NCI-H2227 treated with DMSO at 0.1 percent for 48 hours (cell line): ENCODE data around the gene CPSF7.
A peak's percentile ranks its signal among the peaks of the same experiment; 100 is the strongest.
"Not testable (repeated sequence)": the region's sequence is repeated elsewhere in the genome, so short reads cannot be mapped to it uniquely, and the experiment has no call there.

ENCODE experiments used
- DNase-seq: peaks from one replicate; lab custom pipeline; 2025; lab: John Stamatoyannopoulos, UW

Gene CPSF7

DNA sequence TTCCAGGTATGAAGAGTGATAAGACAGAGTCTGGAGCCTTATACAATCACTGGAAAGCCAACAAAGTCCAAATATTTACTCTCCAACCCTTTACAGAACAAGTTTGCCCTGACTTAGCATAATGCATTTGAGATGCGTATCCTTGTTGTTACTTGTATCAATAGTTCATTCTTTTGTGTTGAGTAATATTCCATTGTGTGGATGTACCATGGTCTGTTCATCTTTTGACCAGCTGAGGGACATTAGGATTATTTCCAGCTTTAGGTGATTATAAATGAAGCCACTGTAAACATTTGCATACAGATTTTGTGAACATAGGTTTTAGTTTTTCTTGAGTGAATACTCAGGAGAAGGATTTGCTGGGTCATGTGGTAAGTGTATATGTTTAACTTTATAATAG lies 9.8 kb upstream of the CPSF7 start:
- DNase-seq = no peak

- DNase-seq = no peak
Observed at GRCh38 chr11:61437496-61437895, 7.7 kb upstream of the CPSF7 start.

DNA sequence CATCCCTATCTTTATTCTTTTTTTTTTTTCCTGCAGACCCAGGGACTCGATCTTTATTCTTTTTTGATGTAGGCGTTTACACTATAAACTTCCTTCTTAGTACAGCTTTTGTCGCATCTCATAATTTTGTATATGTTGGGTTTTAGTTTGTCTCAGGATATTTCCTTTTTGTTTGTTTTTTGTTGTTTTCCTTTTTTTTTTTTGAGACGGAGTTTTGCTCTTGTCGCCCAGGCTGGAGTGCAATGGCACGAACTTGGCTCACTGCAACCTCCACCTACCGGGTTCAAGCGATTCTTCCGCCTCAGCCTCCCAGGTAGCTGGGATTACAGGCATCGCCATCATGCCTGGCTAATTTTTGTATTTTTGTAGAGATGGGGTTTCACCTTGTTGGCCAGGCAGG lies 1.1 kb upstream of the CPSF7 start:
- DNase-seq = not testable (repeated sequence)

DNA sequence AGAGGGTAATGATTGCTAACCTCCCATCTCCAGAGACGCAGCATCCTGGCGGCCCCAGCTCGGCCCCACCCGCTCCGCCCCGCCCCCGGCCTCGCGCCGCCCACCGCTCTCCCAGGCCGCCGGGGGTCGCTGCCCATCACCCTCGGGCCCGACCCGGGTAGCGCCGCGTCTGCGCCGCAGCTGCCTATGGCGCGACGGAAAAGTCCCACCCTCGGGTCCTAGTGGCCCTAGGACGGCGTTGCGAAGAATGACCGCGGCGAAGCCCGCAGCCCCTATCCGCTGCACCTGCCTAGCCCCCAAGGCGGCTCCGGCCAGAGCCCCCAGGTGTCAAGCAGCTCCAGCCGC lies 457 bp downstream of the CPSF7 start:
- DNase-seq = peak; percentile 44

DNA sequence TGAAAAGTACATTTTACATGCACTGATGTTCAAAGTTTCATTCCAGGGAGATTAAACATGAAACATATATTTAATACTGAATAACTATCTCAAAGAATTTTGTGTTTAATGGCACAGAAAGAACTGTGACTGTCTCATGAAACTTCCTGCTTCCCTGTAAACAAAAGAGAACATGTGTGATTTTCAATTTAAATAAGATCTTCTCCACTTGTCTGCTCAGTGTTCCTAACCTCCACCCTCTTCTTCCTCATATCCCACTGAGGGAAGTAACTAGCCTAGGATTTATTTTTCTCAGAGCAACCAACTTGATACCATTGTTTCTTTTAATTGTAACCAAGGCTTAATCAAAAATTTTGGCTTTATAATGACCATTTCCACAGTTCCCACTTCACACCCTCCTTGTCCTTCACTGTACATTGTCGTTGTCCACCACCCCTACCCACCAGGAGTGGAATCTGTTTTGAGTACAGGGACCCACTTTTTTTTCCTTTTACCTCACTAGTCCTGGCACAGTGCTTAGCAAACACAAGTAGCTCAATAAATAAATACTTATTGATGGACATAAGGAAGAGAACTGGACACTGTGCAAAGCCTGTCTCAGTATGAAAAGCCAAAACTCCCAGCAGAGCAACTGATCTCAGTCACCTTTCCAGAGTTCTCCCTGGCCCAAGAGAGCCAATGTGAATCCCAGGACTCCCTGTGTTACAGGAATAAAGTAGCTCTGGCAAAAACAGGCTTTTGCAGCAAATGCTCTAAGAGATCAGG lies 4.2 kb downstream of the CPSF7 start:
- DNase-seq = no peak

DNA sequence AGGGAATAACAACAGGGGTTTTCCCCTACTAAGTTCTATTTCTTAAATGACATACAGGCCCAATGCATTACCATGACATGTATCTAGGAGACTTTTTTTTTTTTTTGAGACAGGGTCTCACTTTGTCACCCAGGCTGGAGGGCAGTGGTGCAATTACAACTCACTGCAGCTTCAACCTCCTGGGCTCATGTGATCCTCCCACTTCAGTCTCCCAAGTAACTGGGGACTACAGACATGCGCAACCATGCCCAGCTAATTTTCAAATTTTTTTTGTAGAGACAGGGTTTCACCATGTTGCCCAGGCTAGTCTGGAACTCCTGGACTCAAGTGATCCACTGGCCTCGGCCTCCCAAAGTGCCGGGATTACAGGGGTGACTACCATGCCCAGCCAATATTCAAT lies 7.5 kb downstream of the CPSF7 start:
- DNase-seq = no peak

DNA sequence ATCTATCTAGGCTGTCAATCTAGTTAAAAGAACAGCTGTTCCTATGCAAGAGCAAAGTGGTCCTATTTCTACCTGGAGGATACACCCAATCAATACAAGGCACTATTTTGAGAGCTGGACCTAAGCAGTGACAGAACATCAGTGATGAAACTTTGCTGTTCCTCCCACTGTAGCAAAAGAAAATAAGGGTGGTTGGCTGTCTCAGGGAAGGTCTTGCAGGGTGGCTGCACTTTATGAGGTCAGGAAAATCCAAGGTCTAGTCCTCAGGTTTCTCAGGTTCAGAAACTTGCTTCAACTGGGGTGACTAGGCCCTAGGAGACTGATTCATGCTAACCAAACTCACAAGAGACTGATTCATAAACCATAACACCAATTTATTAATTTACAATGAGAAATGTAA lies 11.6 kb downstream of the CPSF7 start:
- DNase-seq = no peak

DNA sequence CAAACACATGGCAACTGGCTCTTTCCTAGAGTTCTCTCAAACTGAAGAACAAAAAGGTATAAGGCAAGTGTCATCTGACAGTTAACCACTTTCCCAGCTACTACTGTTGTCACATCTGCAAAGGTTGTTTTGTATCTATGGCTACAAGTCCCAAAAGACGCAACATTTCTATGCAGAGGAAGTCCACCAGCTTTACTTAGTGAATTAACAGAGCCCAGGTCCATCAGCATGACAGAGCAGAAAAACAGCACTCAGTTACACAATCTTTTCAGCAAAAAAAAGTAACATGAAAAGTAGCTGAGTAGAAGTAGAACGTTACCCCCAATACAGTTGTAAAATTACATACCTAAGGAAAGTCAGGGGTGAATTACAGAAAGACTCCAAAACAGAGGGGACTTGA lies 12.1 kb downstream of the CPSF7 start:
- no peak for DNase-seq

- DNase-seq = no peak
Observed at GRCh38 chr11:61416941-61417340, 12.8 kb downstream of the CPSF7 start.

DNA sequence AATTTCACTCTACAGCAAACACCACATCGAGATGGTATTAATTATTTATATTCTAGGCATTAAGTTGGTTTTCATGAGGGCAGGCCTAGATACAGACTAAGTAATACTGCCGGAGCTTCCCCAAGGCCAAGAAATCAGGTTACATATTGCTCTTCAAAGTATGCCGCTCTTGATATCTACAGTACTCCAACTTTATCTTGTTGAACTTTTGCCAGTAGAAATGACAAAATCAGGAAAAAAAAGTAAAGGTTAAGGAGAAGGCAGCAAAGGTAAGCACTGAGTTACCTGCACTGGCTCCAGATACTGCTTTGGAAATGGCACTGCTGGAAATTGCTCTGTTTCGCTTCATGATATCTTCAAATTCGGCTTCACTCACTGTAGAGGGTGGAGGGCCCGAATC lies 14.4 kb downstream of the CPSF7 start:
- no peak for DNase-seq

DNA sequence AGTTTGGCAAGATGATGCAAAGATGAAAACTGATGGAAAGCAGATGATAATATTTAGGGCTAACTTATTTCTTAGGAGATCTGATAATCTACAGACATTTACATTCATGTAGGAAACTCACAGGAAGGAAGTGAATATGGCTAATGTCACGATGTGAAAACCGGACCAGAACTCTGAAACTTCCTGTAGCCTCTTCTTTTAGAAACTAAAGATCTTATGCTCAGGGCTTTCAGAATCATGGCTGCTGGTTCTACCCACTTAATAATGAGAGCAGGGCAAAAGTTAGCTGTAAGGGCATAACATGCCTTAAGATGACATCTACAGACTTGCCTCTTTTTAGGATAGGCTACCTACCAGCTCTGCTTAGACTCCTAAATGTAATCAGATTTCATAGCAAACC lies 15.2 kb downstream of the CPSF7 start:
- DNase-seq = no peak

DNA sequence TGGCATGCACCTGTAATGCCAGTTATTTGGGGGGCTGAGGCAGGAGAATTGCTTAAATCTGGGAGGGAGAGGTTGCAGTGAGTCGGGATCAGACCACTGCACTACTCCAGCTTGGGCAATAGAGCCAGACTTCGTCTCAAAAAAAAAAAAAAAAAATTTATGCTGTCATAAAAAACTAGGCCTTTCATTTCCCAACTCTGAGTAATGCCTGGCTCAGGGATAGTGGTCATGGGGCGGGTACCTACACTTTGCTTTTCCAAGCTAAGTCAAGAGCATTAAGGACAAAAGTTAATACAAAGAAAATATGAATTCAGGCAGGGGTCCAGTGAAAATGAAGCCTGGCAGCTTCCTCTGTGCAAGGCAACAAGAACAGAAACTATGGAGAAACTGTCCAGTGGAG lies 16.3 kb downstream of the CPSF7 start:
- DNase-seq = no peak

DNA sequence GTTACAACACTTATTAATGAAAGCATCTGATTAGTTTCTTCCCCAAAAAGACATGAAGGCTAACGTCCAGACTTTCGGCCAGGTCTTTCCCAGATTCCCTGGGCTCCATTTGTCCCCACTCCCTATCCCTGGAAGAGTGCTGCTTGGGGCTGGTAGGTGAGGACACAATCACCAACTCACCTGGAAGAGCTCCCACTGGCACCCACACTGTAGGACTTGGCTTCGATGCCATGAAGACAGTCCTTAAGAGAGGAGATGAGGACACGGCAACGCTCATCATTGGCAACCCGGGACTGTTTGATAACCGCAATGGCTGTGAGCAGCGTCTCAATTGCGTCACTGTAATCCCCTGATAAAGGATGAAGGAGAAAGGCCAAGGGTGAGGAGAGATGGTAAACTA lies 18.2 kb downstream of the CPSF7 start:
- no peak for DNase-seq

- no peak for DNase-seq
Observed at GRCh38 chr11:61406991-61407728, 22.6 kb downstream of the CPSF7 start.

GRCh38 chr11:61406067-61406466 lies 23.7 kb downstream of the CPSF7 start:
- DNase-seq = no peak

GRCh38 chr11:61404641-61405040 lies 25.1 kb downstream of the CPSF7 start:
- no peak for DNase-seq

- DNase-seq = no peak
Observed at GRCh38 chr11:61404103-61404502, 25.7 kb downstream of the CPSF7 start.

GRCh38 chr11:61403658-61404057 lies 26.1 kb downstream of the CPSF7 start:
- no peak for DNase-seq

DNA sequence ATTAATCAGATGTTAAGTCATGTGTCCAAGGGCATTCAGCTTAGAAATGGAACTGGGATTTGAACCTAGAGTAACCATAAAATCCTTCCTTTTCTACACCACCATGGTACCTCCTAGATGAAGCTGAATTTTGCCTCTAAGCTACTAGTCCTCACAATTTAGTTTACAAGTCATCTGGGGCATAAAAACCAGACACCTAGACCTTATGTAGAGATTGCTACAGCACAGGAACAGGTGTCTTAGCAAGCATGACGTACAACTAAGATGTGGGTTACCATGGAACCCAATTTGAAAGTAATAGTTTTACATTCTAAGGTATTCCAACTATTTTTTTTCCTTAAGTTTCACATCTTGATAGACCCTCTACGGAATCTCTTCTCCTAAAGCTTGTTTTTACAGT lies 28.2 kb downstream of the CPSF7 start:
- no peak for DNase-seq

DNA sequence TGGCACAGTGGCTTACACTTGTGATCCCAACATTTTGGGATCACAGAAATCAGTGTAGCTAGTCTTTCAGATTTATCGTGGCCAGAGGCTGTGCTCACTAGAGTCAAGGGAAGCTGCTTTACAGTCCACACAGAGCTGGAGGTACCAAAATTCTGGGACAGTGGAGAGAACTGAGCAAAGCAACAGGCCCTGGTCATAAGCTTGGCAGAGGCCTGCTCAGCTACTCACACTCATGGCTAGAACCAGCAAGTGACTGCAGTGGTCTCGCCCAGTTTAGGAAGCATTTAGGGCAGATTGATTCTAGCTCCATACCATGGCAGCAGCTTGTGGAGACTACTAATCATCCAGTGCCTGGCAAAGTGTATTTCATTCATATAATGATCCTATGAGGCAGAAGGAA lies 28.6 kb downstream of the CPSF7 start:
- DNase-seq = no peak

DNA sequence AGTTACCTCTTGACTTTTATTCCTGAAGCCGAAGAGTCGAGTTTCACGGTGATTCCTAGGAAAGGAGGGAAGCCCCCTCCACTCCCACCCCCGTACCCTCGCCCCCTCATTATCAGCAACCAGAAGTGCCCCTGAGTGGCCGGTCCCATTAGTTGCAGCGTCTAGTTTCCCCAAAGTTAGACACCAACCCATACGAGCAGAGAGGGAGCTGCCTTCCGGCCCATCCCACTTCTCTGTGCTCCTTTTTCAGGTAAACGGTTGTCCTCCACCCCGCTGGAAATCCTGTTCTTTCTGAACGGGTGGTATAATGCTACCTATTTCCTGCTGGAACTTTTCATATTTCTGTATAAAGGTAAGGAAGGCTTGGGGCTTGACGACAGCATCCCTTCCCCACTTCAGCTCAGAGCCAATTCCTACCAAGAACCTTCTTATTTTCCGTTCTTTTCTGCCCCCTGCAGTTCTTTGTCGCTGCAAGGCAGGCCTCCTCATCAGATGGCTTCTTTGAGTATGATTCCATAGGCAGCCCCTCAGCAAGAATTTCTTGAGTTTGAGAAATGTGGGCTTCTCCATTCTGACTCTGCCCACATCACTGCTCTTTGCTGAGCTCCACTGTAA lies 36.7 kb downstream of the CPSF7 start:
- peak; percentile 39 for DNase-seq

DNA sequence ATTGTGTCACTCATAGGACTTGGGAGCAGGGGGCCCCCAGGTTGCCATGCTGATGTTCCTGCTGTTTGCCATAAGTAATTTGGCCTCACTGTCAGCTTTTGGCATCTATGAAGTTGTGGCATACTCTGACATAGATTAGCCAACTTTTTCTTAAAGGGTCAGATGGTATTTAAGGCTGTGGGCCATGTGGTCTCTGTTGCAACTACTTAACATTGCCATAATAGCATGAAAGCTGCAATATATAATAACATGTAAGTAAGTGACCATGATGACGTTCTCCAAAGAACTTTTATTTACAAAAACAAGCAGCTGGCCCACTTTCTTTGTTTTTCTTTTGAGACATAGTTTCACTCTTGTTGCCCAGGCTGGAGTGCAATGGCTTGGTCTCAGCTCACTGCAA lies 39.6 kb downstream of the CPSF7 start:
- no peak for DNase-seq
